ENCODE measurements around the gene BAZ2B.

BAZ2B gene, protein sequence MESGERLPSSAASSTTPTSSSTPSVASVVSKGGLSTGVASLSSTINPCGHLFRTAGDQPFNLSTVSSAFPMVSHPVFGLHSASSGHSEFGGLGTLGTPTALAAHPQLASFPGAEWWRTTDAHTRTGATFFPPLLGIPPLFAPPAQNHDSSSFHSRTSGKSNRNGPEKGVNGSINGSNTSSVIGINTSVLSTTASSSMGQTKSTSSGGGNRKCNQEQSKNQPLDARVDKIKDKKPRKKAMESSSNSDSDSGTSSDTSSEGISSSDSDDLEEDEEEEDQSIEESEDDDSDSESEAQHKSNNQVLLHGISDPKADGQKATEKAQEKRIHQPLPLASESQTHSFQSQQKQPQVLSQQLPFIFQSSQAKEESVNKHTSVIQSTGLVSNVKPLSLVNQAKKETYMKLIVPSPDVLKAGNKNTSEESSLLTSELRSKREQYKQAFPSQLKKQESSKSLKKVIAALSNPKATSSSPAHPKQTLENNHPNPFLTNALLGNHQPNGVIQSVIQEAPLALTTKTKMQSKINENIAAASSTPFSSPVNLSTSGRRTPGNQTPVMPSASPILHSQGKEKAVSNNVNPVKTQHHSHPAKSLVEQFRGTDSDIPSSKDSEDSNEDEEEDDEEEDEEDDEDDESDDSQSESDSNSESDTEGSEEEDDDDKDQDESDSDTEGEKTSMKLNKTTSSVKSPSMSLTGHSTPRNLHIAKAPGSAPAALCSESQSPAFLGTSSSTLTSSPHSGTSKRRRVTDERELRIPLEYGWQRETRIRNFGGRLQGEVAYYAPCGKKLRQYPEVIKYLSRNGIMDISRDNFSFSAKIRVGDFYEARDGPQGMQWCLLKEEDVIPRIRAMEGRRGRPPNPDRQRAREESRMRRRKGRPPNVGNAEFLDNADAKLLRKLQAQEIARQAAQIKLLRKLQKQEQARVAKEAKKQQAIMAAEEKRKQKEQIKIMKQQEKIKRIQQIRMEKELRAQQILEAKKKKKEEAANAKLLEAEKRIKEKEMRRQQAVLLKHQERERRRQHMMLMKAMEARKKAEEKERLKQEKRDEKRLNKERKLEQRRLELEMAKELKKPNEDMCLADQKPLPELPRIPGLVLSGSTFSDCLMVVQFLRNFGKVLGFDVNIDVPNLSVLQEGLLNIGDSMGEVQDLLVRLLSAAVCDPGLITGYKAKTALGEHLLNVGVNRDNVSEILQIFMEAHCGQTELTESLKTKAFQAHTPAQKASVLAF (N-terminal part only)

DNA sequence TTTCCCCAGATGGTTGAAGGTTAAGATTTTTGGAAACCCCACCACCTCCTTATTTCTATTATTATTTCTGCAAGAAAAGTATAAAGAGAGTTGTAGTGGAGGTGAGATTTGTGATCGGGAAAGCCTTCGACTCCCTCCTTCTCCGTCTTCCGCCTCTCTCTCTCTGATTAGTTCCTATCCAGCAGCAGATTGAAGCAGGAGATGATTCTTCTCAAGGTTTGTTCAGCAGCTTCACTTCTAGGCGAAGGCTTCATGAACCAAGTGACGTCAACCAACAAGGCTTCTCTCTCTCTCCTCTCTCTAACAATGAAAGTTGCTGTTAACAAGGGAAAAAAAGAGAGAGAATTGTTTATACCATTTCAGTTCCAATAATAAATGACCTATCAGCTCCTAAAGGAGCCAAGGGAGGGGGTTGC is at the start of gene BAZ2B:
Gene BAZ2B (minus strand): TSS at position 263 of the 416 bp plus-strand sequence. CDS start 137,829 bp downstream, outside the sequence.
- ATAC-seq (no peak), DNase-seq (no peak)
- peak within 1 kb of the TSS; percentile 85 for H3K4me3 Mint-ChIP-seq
- H3K4me1 Mint-ChIP-seq, result peaks cover 12% of the 10 kb centered on the region
- no peaks in the 10 kb centered on the region for H3K36me3 Mint-ChIP-seq (ENCODE audit: low read depth)
- no peaks in the 10 kb centered on the region for H3K9me3 Mint-ChIP-seq
- peak within 1 kb of the TSS; percentile 80 for H3K27ac Mint-ChIP-seq
- peaks cover 23% of the 10 kb centered on the region for H3K27me3 Mint-ChIP-seq

DNA sequence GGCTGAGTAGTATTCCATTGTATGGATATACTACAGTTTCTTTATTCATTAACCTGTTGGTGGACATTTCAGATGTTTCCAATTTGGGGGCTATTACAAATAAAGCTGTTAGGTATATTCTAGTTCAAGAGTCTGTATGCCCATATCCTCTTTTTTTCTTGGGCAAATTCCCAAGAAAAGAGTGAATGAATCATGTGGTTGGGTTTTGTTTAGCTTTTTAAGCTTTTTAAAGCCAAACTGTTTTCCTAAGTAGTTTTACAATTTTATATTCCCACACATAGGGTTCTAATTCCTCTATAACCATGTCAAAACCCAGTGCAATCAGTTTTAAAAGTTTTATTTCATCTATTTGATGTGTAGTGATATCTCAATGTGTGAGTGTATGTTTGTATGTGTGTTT is 44.9 kb upstream of the BAZ2B start:
- Mint-ChIP-seq H3K27ac (no peak overlapping the region), H3K4me3 (no peak overlapping the region), H3K4me1 (no peaks in the 10 kb centered on the region), H3K36me3 (ENCODE audit: low read depth) (peaks cover 3% of the 10 kb centered on the region), H3K9me3 (peaks cover 15% of the 10 kb centered on the region), H3K27me3 (no peaks in the 10 kb centered on the region)
- ATAC-seq (no peak), DNase-seq (no peak)

- Mint-ChIP-seq H3K4me3 (no peak overlapping the region), H3K27me3 (no peaks in the 10 kb centered on the region), H3K4me1 (no peaks in the 10 kb centered on the region), H3K27ac (no peak overlapping the region), H3K9me3 (peaks cover 31% of the 10 kb centered on the region), H3K36me3 (ENCODE audit: low read depth) (peaks cover 3% of the 10 kb centered on the region)
- no peak for DNase-seq
- ATAC-seq, result no peak
These were observed 42.8 kb upstream of the BAZ2B start for GRCh38 chr2:159658881-159659873.

GRCh38 chr2:159653962-159654361 is 37.6 kb upstream of the BAZ2B start:
- Mint-ChIP-seq H3K4me1 (no peaks in the 10 kb centered on the region), H3K4me3 (no peak overlapping the region), H3K36me3 (ENCODE audit: low read depth) (peaks cover 3% of the 10 kb centered on the region), H3K27ac (no peak overlapping the region), H3K27me3 (no peaks in the 10 kb centered on the region), H3K9me3 (peaks cover 31% of the 10 kb centered on the region)
- DNase-seq (no peak), ATAC-seq (no peak)

- H3K27ac Mint-ChIP-seq, result no peak overlapping the region
- no peaks in the 10 kb centered on the region for H3K27me3 Mint-ChIP-seq
- DNase-seq, result no peak
- H3K36me3 Mint-ChIP-seq (ENCODE audit: low read depth), result peaks cover 1% of the 10 kb centered on the region
- no peak for ATAC-seq
- no peaks in the 10 kb centered on the region for H3K4me1 Mint-ChIP-seq
- no peak overlapping the region for H3K4me3 Mint-ChIP-seq
- peaks cover 20% of the 10 kb centered on the region for H3K9me3 Mint-ChIP-seq
These were observed 35.5 kb upstream of the BAZ2B start for GRCh38 chr2:159651884-159652283.

GRCh38 chr2:159650574-159650973 is 34.2 kb upstream of the BAZ2B start:
- Mint-ChIP-seq H3K4me3 (no peak overlapping the region), H3K27me3 (no peaks in the 10 kb centered on the region)

GRCh38 chr2:159648643-159649042 is 32.3 kb upstream of the BAZ2B start:
- Mint-ChIP-seq H3K27me3 (no peaks in the 10 kb centered on the region), H3K36me3 (ENCODE audit: low read depth) (peaks cover 2% of the 10 kb centered on the region), H3K4me3 (no peak overlapping the region), H3K27ac (no peak overlapping the region), H3K9me3 (peaks cover 11% of the 10 kb centered on the region), H3K4me1 (no peaks in the 10 kb centered on the region)
- ATAC-seq, result no peak
- DNase-seq, result no peak

More at GRCh38 chr2:159650574-159650973, 34.2 kb upstream of the BAZ2B start:
- ATAC-seq (no peak), DNase-seq (no peak)
- Mint-ChIP-seq H3K36me3 (ENCODE audit: low read depth) (no peaks in the 10 kb centered on the region), H3K9me3 (peaks cover 14% of the 10 kb centered on the region), H3K27ac (no peak overlapping the region), H3K4me1 (no peaks in the 10 kb centered on the region)

DNA sequence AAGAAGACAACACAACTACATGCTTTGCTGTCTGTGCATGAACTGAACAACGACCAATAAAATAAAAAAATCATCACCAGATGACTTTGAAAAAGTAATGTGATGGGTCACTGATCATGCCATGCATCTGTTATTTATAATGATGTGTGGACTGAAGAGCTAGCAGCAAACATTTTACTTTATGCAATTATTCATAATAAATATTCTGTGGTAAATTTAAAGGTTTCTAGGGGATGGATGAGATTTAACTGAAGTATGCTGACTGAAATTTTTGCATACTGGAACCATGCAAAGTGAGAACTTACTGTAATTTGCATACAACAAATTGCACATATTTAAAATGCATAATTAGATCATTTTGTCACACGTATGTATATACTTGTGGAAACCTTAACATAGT is 31.3 kb upstream of the BAZ2B start:
- H3K27ac Mint-ChIP-seq, result no peak overlapping the region
- ATAC-seq, result no peak
- H3K9me3 Mint-ChIP-seq, result peaks cover 14% of the 10 kb centered on the region
- H3K4me3 Mint-ChIP-seq, result no peak overlapping the region
- H3K27me3 Mint-ChIP-seq, result no peaks in the 10 kb centered on the region
- H3K36me3 Mint-ChIP-seq (ENCODE audit: low read depth), result peaks cover 4% of the 10 kb centered on the region
- DNase-seq, result no peak
- H3K4me1 Mint-ChIP-seq, result no peaks in the 10 kb centered on the region

GRCh38 chr2:159640176-159640575 is 23.8 kb upstream of the BAZ2B start:
- no peak overlapping the region for H3K4me3 Mint-ChIP-seq
- ATAC-seq (no peak), DNase-seq (no peak)
- no peaks in the 10 kb centered on the region for H3K27me3 Mint-ChIP-seq
- H3K9me3 Mint-ChIP-seq, result peaks cover 15% of the 10 kb centered on the region
- no peak overlapping the region for H3K27ac Mint-ChIP-seq
- no peaks in the 10 kb centered on the region for H3K4me1 Mint-ChIP-seq
- peaks cover 4% of the 10 kb centered on the region for H3K36me3 Mint-ChIP-seq (ENCODE audit: low read depth)

DNA sequence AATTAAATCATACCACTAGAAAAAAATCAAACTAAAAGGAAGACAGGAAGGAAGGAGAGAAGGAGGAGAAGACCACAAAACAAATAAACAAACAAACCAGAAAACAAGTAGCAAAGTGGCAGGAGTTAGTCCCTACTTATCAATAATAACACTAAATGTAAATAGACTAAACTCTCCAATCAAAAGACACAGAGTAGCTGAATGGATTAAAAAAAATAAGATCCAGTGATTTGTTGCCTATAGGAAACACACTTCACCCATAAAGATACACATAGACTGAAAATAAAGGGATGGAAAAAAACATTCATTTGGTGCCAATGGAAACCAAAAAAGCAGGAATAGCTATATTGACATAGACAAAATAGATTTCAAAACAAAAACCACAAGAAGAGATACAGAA is 23.4 kb upstream of the BAZ2B start:
- H3K27ac Mint-ChIP-seq, result no peak overlapping the region
- DNase-seq (no peak), ATAC-seq (no peak)
- H3K36me3 Mint-ChIP-seq (ENCODE audit: low read depth), result peaks cover 4% of the 10 kb centered on the region
- H3K27me3 Mint-ChIP-seq, result no peaks in the 10 kb centered on the region
- H3K4me1 Mint-ChIP-seq, result no peaks in the 10 kb centered on the region
- H3K9me3 Mint-ChIP-seq, result peaks cover 14% of the 10 kb centered on the region
- no peak overlapping the region for H3K4me3 Mint-ChIP-seq

DNA sequence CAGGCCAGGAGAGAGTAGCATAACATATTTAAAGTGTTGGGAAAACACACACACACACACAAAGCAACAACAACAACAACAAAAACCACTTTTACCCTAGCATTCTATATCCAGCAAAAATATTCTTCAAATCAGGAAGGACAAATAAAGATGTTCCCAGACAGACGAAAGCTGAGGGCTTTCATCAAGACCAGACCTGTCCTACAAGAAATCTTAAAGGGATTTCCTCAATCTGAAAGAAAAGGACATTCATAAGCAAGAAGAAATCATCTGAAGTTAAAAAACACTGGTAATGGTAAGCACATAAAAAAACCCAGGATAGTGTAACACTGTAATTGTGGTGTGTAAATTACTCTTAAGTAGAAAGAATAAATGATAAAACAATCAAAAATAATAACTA is 22.7 kb upstream of the BAZ2B start:
- Mint-ChIP-seq H3K36me3 (ENCODE audit: low read depth) (peaks cover 2% of the 10 kb centered on the region), H3K4me3 (no peak overlapping the region), H3K4me1 (no peaks in the 10 kb centered on the region), H3K27me3 (no peaks in the 10 kb centered on the region), H3K27ac (no peak overlapping the region), H3K9me3 (peaks cover 11% of the 10 kb centered on the region)
- DNase-seq (no peak), ATAC-seq (no peak)

DNA sequence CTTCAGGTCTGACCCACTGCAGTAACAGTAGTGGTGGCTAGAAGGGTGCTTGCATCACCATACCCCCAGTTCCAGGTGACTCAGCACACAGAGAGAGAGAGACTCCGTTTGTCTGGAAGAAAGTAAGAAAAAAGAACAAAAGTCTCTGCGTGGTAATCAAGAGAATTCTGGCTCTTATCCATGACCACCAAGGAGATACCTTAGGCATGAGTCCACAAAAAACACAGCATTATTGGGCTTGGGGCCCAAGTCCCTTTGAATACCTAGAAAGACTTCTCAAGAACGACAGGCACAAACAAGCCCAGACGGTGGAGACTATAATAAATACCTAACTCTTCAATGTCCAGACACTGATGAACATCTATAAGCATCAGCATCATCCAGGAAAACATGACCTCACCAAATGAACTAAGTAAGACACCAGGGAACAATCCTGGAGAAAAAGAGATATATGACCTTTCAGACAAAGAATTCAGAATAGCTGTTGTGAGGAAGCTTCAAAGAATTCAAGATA is 21.7 kb upstream of the BAZ2B start:
- H3K4me1 Mint-ChIP-seq, result no peaks in the 10 kb centered on the region
- no peak overlapping the region for H3K27ac Mint-ChIP-seq
- no peaks in the 10 kb centered on the region for H3K36me3 Mint-ChIP-seq (ENCODE audit: low read depth)
- ATAC-seq, result no peak
- H3K27me3 Mint-ChIP-seq, result no peaks in the 10 kb centered on the region
- peaks cover 7% of the 10 kb centered on the region for H3K9me3 Mint-ChIP-seq
- no peak overlapping the region for H3K4me3 Mint-ChIP-seq
- DNase-seq, result no peak

DNA sequence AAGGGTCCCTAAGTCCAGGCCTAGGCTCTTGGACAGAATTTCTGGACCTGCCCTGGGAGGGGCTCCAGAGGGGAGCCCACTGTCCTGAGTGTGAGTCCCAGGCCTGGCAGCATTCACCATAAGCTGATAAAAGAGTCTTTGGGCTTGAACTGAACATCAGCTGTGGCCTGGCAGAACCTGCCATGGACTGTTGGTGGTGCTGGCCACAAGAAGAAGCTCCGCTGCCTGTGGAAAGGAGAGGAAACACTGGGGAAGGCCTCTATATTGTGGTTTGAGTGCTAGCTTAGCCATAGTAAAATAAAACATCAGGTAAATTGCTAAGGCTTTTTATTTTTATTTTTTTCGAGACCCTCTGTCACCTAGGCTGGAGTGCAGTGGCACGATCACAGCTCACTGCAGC is 20.9 kb upstream of the BAZ2B start:
- ATAC-seq (no peak), DNase-seq (no peak)
- H3K27me3 Mint-ChIP-seq, result no peaks in the 10 kb centered on the region
- H3K9me3 Mint-ChIP-seq, result peaks cover 7% of the 10 kb centered on the region
- no peaks in the 10 kb centered on the region for H3K4me1 Mint-ChIP-seq
- H3K36me3 Mint-ChIP-seq (ENCODE audit: low read depth), result no peaks in the 10 kb centered on the region
- no peak overlapping the region for H3K4me3 Mint-ChIP-seq
- H3K27ac Mint-ChIP-seq, result no peak overlapping the region
